CD4-positive, alpha-beta T cell treated with Interleukin-17A for 1 hour (primary cell): ENCODE results near the gene GFRA1.

Experiments used
- DNase-seq: peaks from one replicate; pipeline ENCODE4 v3.0.0-alpha.2; 2020

Gene GFRA1

DNA sequence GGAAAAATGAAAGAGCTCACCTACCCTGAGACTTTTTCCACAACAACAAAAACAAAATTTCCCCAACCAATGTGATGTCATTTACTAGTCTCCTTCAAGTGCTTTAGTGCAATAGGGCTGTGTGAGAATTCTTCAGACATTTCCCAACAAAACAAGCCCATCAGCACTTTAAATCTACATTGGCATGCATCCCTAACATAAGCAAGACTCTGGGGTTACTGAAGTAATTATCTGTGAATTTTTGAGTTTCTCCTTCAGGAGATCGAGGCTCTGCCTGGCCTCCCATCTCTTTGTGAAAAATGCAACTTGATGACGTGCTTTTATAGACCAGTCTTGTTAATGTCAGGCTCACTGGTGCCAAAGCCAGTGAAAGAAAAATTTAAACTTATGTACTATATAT is 255.6 kb downstream of the GFRA1 start:
- no peak for DNase-seq

DNA sequence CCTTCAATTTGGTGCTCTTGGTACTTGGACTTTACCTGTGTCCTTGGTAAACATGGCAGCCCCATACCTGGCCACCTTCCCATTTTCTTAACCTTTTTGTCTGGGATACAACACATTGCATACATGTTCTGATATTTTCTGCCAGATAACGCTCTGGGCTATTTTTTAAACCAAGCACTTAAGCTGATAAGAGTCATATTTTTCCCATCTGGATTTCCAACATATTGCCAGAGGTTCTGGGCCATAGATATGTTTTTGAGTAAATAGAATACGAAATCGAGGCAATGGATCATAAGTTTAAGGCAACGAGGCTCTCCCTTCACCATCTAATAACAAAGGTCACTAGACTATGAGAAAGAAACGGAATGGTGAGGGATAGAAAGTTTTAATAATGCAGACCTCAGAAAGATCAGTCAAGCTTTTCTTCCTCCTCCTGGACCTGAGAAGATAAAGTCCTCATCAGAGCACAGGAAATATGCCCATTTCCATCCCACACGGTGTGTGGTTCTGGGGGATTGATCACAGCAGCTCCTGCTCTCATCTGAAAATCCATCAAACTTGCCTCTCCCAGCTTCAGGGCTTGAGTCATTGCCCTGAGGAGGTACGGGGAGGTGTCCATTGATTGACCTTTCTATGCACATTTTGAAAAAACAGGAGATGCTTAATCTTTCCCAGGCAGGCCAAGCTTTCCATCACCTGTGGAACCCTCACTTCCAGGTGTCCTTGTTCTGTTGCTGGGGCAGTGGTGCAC is 257.2 kb downstream of the GFRA1 start:
- no peak for DNase-seq

DNA sequence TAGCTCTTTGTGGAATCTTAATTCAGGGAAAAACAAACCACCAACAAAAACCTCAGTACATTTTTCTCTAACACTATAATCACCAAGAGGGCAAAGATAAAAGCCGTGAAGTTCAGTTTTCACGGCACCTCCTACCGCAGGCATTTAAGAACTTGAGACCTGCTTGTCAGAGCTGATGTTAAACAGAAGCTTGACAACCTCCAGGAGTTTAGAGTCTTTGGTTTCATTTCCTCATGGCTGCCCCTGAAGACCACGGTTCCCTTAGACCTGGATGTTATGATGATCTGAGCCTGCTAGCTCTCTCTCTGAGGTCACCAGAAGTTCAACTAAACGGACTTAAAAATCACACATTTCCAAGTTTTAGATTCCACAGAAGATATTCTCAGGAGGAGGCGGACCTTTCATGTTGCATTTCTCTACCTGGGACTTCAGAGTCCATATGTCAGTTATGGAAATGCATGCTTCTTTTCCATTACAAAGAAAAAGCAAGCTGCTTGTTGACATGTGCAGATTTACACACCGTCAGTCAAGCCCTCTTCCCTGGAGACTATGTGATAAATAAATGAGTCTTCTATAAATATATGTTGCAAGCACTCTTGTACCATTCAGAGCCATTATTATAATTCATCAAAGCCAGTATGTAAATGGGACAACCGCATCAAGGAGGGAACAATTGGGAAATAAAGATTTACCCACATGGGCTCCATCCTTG is 258.0 kb downstream of the GFRA1 start:
- DNase-seq = no peak

- DNase-seq = no peak
Observed at GRCh38 chr10:116014326-116014725, 258.7 kb downstream of the GFRA1 start.

- no peak for DNase-seq
Observed at GRCh38 chr10:116011929-116012328, 261.1 kb downstream of the GFRA1 start.

- no peak for DNase-seq
Observed at GRCh38 chr10:116007256-116007891, 265.6 kb downstream of the GFRA1 start.
